ENCODE measurements around the gene CRISP3. TPM values are rescaled to one million over a fixed set of nuclear protein-coding genes. Genes with fewer than 3 reads are reported as not detected.

Gene CRISP3
- total RNA-seq, 1 donor from 2014 or later = not detected

GRCh38 chr6:49693512-49693911 lies 50.7 kb downstream of the CRISP3 start:
- H3K27ac Mint-ChIP-seq (ENCODE audit: unreplicated experiment) = no peak overlapping the region
- Histone ChIP-seq H3K4me2 (ENCODE audit: low read length) (no peak overlapping the region), H4K20me1 (ENCODE audit: insufficient read depth, low read length) (no peaks in the 10 kb centered on the region), H3K9me3 (ENCODE audit: insufficient read depth, low read depth, low read length) (no peaks in the 10 kb centered on the region), H2AFZ (ENCODE audit: low read depth, low read length) (no peak overlapping the region), H3K9ac (ENCODE audit: low read length) (no peak overlapping the region), H3K4me3 (ENCODE audit: insufficient read depth, low read depth, low read length) (no peak overlapping the region), H3K27me3 (ENCODE audit: insufficient read depth, low read length) (no peaks in the 10 kb centered on the region), H3K36me3 (ENCODE audit: insufficient read depth, low read length) (no peaks in the 10 kb centered on the region), H3K4me1 (ENCODE audit: insufficient read depth, low read length) (no peaks in the 10 kb centered on the region), H3K79me2 (ENCODE audit: insufficient read depth, low read length) (no peaks in the 10 kb centered on the region), H3K27ac (ENCODE audit: low read depth, low read length) (no peak overlapping the region)
- FAIRE-seq (no peak), DNase-seq (ENCODE audit: low read depth) (no peak)
- TF ChIP-seq EZH2 (IDR thresholded peaks at IDR 0.05; ENCODE audit: insufficient read depth, low read length) (no peak), CTCF (IDR thresholded peaks at IDR 0.05; ENCODE audit: insufficient read depth, low read depth, low read length) (no peak)
- no peaks in the 10 kb centered on the region for H3K27me3 Mint-ChIP-seq (ENCODE audit: low read depth, unreplicated experiment)
- H3K4me1 Mint-ChIP-seq (ENCODE audit: low read depth, unreplicated experiment) = no peaks in the 10 kb centered on the region
- no peaks in the 10 kb centered on the region for H3K36me3 Mint-ChIP-seq (ENCODE audit: low read depth, unreplicated experiment)
- no peak overlapping the region for H3K4me3 Mint-ChIP-seq (ENCODE audit: unreplicated experiment)
- peaks cover 8% of the 10 kb centered on the region for H3K9me3 Mint-ChIP-seq (ENCODE audit: unreplicated experiment)

- Mint-ChIP-seq H3K27me3 (ENCODE audit: low read depth, unreplicated experiment) (no peaks in the 10 kb centered on the region), H3K27ac (ENCODE audit: unreplicated experiment) (no peak overlapping the region), H3K4me1 (ENCODE audit: low read depth, unreplicated experiment) (no peaks in the 10 kb centered on the region), H3K9me3 (ENCODE audit: unreplicated experiment) (peaks cover 8% of the 10 kb centered on the region), H3K36me3 (ENCODE audit: low read depth, unreplicated experiment) (no peaks in the 10 kb centered on the region), H3K4me3 (ENCODE audit: unreplicated experiment) (no peak overlapping the region)
- H3K9ac ChIP-seq (ENCODE audit: low read length) = no peak overlapping the region
- H4K20me1 ChIP-seq (ENCODE audit: insufficient read depth, low read length) = no peaks in the 10 kb centered on the region
- H3K79me2 ChIP-seq (ENCODE audit: insufficient read depth, low read length) = no peaks in the 10 kb centered on the region
- no peaks in the 10 kb centered on the region for H3K27me3 ChIP-seq (ENCODE audit: insufficient read depth, low read length)
- DNase-seq (ENCODE audit: low read depth) = no peak
- no peak overlapping the region for H2AFZ ChIP-seq (ENCODE audit: low read depth, low read length)
- H3K4me1 ChIP-seq (ENCODE audit: insufficient read depth, low read length) = no peaks in the 10 kb centered on the region
- no peak for TF ChIP-seq CTCF (IDR thresholded peaks at IDR 0.05; ENCODE audit: insufficient read depth, low read depth, low read length)
- TF ChIP-seq EZH2 (IDR thresholded peaks at IDR 0.05; ENCODE audit: insufficient read depth, low read length) = no peak
- H3K27ac ChIP-seq (ENCODE audit: low read depth, low read length) = no peak overlapping the region
- H3K36me3 ChIP-seq (ENCODE audit: insufficient read depth, low read length) = no peaks in the 10 kb centered on the region
- no peak overlapping the region for H3K4me3 ChIP-seq (ENCODE audit: insufficient read depth, low read depth, low read length)
- H3K4me2 ChIP-seq (ENCODE audit: low read length) = no peak overlapping the region
- no peaks in the 10 kb centered on the region for H3K9me3 ChIP-seq (ENCODE audit: insufficient read depth, low read depth, low read length)
- no peak for FAIRE-seq
These were observed 51.7 kb downstream of the CRISP3 start for GRCh38 chr6:49692534-49692933.

Other genes with a start within 250 kb of the CRISP3 start
- gene GLYATL3, start 244.5 kb downstream of the CRISP3 start, total RNA-seq = not detected in 2 replicates
- gene C6orf141, start 193.7 kb downstream of the CRISP3 start, total RNA-seq = 0.55 and 4.6 TPM in 2 replicates
- gene RHAG, start 107.5 kb downstream of the CRISP3 start, total RNA-seq = not detected in 2 replicates
- not detected in 2 replicates for gene CRISP2, start 30.8 kb downstream of the CRISP3 start, total RNA-seq
- gene PGK2, start 42.9 kb upstream of the CRISP3 start, total RNA-seq = not detected in 2 replicates
- not detected in 2 replicates for gene CRISP1, start 122.1 kb upstream of the CRISP3 start, total RNA-seq
- gene DEFB114, start 219.8 kb upstream of the CRISP3 start, total RNA-seq = not detected in 2 replicates
- not detected in 2 replicates for gene DEFB113, start 225.2 kb upstream of the CRISP3 start, total RNA-seq